Stimulated activated CD8-positive, alpha-beta memory T cell treated with anti-CD3 and anti-CD28 coated beads, Interleukin-7, amount 100 ng/mL, for 1 hour (primary cell): ENCODE results near the gene FSIP1.

Experiments
- DNase-seq, 2 donors: peaks; one replicate each; pipeline ENCODE4 v3.0.0-alpha.2; 2020; ENCODE audit warnings: low read depth in 2 of 2

Gene FSIP1

DNA sequence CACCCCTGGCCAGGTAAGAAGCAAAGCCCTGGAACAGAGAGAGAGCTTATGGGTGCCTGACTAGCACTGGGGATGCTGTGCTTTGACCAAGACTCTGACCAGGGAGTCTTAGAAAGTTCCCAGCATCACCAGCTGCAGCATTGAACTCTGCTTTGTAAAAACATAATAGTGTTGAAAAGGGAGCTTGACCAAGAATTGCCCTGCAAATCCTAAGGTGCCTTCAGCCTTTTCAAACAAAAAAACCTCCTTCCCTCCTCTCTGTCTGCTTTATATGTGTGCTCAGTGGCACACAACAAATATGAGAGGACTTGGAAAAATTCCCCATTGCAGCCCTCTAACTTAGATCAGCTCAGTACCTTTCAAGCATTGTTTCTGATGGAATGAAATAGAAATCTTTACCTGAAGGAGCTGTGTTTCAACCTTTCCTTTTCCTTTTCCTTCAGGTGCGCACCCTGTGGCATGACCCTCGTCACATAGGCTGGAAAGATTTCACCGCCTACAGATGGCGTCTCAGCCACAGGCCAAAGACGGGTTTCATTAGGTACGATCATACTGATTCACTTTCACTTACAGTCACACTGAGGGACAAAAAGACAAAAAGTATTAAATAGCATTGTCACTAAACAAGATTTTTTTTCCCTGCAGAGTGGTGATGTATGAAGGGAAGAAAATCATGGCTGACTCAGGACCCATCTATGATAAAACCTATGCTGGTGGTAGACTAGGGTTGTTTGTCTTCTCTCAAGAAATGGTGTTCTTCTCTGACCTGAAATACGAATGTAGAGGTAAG, 188.8 kb downstream of the FSIP1 start:
- no peak for DNase-seq

DNA sequence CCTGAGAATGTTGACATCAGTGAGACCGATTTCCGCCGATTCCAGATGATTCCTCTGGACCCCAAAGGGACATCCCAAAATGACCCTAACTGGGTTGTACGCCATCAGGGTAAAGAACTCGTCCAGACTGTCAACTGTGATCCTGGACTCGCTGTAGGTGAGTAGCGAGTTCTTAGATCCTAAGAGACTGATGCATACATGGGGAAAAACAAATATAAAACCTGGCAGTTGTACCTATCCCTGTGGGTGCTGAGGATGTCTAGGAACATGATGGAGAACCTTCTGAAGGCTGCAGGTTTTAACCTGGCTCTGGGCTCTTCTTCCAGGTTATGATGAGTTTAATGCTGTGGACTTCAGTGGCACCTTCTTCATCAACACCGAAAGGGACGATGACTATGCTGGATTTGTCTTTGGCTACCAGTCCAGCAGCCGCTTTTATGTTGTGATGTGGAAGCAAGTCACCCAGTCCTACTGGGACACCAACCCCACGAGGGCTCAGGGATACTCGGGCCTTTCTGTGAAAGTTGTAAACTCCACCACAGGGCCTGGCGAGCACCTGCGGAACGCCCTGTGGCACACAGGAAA, 189.5 kb downstream of the FSIP1 start:
- DNase-seq: no peak

DNA sequence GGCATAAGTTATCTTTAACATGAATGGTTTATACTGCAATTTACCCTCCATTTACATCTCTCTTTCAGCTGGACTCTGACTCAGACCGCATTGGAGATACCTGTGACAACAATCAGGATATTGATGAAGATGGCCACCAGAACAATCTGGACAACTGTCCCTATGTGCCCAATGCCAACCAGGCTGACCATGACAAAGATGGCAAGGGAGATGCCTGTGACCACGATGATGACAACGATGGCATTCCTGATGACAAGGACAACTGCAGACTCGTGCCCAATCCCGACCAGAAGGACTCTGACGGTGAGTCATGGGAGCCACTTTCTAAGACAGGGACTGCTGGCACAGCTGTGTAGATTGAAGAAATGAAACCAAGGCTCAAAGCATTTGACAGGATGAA, 190.1 kb downstream of the FSIP1 start:
- no peak for DNase-seq

DNA sequence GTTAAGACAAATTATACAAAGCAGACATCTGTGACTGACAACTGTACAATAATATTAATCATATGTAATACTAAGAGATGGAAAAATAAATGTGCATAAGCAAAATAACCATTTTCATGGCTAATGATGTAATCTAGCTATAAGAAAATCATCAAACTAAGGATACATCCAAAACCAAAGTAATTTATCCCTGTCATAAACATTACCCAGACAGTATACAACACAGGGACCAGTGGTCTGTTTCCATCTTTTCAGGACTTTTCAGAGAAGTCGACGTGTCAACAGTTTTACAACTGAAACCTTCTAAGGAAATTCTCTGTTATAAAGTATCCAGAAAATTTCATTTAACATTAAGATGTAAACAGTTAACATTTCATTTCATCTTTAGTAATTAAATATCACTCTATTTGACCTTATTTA, 190.7 kb downstream of the FSIP1 start:
- no peak for DNase-seq

DNA sequence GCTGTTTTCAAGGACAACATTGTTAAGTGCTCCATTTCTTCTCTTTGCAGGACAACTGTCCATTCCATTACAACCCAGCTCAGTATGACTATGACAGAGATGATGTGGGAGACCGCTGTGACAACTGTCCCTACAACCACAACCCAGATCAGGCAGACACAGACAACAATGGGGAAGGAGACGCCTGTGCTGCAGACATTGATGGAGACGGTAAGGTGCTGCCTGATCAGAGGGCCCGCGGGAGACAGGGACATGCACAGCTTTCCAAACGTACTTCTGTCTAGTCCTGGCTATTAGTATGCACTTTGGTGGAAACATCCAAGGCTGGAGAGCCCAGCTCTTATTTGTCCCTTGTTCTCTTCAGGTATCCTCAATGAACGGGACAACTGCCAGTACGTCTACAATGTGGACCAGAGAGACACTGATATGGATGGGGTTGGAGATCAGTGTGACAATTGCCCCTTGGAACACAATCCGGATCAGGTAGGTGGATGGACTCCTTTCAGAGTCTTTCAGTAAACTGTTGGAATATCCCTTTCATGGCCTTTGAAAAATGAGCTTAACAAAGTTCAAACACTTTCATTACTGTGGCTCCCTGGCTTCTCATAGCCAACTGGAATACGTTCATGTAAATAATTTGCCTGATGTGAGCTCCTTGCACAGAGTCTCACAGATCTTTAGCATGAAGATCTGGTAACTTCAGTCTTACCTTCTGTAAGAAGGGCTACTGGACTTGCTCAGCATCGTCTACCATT, 191.3 kb downstream of the FSIP1 start:
- DNase-seq: no peak

DNA sequence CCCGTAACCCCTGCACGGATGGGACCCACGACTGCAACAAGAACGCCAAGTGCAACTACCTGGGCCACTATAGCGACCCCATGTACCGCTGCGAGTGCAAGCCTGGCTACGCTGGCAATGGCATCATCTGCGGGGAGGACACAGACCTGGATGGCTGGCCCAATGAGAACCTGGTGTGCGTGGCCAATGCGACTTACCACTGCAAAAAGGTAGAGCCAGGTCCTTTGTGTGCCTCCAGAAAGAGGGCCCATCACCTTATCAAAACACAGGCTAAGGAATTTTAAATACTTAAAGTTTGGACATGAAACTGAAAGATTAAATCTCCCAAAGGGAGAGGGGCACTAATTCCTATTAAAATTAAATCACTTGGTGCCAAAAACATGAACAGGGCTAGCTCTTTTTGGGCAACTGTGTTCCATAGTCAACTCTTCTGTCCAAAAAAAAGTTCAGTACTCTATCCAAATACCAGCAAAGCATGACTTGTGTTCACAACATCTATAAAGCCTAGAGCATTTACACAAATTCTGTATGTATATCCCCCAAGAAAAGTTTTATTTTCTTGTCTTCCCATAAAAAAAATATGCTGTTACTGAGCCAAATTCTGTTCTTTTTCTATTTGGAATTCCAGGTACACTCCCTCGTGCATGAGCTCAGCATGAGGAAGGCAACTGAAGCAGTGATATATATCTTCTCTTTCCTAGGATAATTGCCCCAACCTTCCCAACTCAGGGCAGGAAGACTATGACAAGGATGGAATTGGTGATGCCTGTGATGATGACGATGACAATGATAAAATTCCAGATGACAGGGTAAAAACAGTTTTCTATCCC, 192.6 kb downstream of the FSIP1 start:
- no peak for DNase-seq

DNA sequence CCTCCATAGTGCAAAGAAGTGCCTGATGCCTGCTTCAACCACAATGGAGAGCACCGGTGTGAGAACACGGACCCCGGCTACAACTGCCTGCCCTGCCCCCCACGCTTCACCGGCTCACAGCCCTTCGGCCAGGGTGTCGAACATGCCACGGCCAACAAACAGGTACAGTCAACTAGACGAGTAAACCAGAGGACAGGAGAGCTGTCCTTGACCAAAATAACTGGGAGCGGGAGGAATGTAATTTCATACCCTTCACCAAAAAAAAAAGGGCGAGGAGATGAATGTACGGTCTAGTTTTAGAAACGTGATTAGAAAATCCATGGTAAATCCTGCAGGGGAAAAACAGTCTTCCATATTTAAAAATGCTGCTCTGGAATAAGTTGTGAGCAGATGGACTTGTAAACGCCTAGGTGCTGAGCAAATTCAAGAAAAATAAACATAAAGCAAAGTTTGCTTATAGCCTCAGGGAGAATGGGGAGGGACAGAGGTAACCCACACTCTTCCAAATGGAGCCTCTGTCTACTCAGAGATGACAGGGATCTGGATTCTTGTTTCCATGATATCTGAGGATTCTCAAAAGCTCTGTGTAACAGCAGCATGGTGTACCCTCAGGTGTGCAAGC, 193.3 kb downstream of the FSIP1 start:
- DNase-seq: no peak

DNA sequence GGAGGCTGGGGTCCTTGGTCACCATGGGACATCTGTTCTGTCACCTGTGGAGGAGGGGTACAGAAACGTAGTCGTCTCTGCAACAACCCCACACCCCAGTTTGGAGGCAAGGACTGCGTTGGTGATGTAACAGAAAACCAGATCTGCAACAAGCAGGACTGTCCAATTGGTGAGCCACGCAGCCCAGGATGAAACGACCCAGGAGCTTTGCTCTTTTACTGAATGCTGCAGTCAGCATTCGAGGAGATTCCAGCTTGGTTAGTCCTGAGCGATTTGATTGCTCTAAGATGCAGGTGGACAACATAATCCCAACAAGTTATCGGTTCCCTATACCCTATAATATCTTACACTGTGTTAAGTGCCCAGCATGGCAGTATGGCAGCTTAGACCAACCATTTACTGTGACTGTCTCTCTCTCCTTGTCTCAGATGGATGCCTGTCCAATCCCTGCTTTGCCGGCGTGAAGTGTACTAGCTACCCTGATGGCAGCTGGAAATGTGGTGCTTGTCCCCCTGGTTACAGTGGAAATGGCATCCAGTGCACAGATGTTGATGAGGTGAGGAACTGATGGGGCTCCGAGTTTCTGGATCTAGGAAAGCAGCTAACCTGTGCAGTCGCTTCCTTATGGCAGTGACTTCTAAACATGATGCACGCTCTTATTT, 194.0 kb downstream of the FSIP1 start:
- DNase-seq: no peak

DNA sequence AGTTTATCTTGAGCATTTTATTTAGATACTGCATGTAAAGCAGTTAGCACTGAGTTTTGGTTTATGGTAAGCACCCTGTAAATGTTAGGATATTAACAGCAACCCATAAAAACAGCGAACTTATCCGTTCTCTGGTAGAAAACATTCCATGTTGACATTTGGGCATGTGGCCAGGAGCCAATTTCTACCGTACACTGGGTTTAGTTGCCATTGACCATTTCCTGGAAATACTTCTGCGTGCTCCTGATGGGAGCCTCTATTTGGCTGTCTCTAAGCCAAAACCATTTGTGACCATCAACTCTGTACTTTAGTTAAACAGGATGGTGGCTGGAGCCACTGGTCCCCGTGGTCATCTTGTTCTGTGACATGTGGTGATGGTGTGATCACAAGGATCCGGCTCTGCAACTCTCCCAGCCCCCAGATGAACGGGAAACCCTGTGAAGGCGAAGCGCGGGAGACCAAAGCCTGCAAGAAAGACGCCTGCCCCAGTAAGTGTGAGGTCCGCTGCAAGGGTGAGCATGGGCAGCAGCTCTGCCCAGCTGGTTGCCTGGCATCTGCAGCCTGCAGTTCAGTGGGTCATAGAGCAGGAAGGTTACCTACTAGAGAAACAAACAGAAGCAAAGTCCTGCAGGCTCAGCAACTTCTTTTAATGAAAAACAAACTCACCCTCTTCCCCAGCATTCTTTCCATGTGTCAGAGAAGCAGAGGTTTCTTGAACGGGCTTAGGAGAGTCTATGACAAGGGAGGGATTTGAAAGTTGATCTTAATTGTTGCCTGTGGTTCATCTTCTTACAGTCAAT, 194.7 kb downstream of the FSIP1 start:
- no peak for DNase-seq

DNA sequence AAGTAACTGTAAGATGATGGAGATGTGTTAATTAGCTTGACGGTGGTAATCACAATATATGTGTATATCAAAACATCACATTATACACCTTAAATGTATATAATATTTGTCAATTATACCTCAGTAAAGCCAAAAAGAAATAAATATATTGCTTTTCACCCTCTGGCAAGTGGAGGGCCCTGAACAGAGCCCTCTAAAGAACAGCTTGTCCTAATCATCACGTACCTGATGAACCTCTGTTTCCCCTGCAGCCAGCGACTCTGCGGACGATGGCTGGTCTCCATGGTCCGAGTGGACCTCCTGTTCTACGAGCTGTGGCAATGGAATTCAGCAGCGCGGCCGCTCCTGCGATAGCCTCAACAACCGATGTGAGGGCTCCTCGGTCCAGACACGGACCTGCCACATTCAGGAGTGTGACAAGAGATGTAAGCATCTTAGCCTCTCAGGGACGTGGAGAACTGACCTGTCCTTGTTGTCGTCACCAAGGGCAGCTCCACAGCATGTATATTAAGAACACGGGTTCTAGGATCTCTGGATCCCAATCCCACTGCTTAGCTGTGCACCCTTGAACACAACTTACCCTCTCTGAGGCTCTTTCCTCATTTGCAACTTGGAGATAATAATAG, 195.4 kb downstream of the FSIP1 start:
- no peak for DNase-seq

DNA sequence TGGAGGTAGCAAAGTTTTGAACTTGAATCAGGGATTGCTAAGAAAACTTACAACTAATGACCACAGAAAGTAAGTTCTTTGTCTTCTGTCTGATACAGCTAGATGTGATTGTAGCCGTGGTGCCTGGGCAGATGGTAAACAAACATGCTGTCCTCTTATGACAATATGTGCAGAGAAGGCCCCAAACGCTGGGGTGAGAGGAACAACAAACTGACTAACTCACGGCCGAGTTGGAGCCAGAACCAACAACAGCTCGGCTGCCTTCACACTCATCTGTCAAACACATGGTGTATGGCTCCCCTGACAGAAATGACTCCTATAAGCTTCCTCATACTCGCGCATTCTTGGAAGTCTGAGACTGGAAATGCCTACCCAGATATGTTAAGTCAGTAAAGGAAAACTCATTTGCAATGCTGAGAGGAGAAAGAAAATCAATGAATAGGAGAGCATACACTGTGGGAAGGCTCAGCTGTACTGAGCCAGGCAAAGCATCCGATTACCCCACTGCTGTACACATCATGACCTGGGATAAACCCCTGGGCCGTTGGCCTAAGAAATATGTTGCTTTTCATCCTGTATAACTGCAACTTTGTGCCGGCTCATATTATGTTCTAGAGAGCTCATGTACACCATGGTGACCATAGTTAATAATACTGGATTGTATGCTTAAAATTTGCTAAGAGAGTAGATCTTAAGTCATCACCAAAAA, 196.1 kb downstream of the FSIP1 start:
- DNase-seq: no peak

DNA sequence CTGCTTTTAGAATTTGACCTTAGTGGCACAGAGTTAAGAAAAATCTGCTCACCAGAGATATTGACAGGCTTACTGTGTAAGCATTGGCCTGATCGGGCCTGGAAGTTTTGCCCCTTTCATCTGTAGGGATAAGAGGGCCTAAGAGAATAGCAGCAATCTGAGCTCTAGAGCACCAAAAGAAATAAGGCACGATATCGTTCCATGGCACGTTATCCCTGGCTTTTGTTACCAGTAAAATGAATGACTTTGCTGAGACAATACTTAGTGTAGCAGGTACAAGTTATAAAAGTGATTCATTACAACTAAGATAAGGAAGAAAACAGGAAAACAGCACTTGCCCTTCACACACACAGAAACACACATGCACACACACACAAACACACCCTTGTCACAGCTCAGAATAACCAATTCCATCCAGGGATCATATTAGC, 196.8 kb downstream of the FSIP1 start:
- no peak for DNase-seq

DNA sequence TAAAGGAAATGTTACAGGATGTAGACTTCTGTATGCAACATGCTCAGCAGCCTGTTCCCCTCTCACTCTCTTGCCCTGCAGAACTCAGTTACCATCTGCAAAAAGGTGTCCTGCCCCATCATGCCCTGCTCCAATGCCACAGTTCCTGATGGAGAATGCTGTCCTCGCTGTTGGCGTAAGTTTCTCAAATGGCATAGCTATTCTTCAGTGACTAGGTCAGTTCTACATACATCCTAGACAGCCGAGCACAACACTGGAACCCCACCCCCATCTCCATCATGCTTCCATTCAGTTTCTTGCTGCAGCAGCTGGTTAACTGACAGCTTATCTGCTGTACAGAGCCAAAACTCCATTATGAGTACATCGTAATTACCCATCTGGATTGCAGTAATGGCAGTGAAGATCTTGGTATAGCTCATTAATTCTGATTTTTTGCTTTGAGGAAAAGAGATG, 197.2 kb downstream of the FSIP1 start:
- no peak for DNase-seq

DNA sequence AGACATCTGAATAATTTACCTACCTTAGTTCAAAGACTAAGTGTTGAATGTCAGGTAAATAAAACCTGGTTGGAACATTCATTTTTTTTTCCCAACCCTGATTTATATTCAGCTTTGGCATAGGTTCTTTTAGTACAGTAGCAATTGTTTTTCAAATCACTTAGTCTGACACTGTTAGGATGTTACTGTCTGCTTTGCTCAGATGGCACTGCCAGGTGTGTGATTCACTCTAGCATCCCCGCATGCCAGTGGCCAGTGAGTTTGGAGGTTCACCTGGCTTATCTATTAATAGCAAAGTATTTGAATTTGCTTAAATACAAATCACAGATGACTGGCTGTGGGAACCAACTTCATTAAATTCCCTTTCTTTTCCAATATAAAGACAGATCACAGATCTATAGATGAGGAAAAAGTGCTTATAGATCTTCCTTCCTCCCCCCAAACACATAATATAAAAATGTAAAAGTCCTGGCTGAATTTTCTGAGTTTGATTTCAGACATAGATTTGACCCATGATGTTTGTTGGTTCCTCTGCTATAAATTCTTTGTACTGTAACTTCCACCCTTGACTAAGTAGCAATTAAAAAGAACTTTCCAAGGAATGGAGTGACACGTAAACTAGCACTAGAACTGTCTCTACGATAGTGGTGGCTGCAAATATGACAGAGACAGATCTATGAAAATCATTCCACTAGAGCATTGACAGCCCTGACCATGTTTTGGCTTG, 197.8 kb downstream of the FSIP1 start:
- no peak for DNase-seq

DNA sequence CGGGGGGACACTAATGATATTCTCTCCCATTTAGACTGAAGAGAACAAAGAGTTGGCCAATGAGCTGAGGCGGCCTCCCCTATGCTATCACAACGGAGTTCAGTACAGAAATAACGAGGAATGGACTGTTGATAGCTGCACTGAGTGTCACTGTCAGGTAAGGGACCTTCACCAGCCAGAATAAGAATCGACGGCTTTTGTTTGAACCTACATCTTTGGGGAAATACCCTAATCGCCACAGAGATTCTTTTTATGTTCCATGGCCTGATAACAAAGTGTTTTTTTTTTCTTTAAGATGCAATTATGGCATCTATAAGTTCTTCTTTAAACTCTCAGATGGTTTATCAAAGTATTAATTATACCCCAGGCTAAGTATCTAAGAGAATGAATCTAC, 198.4 kb downstream of the FSIP1 start:
- DNase-seq: no peak

DNA sequence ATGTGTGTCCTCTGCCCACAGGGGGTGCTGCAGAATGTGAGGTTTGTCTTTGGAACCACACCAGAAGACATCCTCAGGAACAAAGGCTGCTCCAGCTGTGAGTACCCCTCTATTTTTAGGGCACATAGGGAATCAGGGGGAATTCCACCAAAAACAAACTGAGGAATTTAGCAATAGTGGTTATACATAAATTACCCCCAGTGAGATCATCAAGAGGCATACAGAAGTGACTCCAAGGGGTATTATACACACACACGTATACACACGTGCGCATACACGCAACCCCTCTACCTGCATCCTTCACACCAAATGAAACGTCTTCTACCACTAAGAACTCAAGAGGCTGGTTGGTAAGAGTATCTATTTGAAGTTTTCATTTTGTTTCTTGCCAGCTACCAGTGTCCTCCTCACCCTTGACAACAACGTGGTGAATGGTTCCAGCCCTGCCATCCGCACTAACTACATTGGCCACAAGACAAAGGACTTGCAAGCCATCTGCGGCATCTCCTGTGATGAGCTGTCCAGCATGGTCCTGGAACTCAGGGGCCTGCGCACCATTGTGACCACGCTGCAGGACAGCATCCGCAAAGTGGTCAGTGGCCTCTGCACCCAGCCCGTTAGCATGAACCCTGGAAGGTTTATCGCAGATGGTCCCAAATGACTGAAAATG, 198.9 kb downstream of the FSIP1 start:
- DNase-seq: peak in 1 of 2 donors; percentile 12

DNA sequence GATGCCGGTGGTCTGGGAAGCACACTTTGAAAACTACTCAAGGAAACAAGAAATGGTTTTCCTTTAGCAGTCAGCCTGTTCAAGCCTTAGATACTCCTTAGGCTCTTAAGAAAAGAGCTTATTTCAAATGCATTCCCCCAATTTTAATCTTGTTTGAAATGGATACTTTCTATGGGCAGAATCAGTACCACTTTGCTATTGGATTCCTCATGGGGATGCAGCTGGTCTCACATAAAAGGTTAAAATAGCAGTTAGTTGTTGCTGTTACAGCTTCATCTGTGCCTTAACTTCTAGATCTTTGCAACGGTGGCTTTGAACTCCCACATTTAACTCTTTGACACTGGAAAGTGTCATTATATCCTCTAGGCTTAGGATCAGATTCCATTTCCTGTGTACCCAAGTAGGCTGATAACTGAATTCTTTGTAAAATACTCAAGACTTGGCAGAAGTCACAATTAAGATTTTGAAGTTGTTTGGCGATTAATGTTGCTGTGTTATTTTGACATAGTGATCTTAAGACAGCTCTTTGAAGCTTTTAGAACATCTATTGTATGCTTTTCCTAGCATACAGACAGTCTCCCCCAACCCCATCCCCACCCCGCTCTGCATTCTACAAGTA, 199.6 kb downstream of the FSIP1 start:
- no peak for DNase-seq
